ENCODE data around the gene PRSS50. TPM values are rescaled to one million over a fixed set of nuclear protein-coding genes. Genes with fewer than 3 reads are reported as not detected.

The PRSS50 gene
- total RNA-seq, 2 donors from 2014 or later = not detected

GRCh38 chr3:46662771-46663551 lies 54.7 kb downstream of the PRSS50 start:
- H3K36me3 ChIP-seq = no peaks in the 10 kb centered on the region
- no peak overlapping the region for H3K4me3 ChIP-seq
- H3K27ac ChIP-seq = no peak overlapping the region
- intact Hi-C loops (cut with DNase I) = no loop called here
- no peak overlapping the region for H3K9ac ChIP-seq (ENCODE audit: low read depth in 2 of 2, low read length in 2 of 2)
- H3K9me3 ChIP-seq = no peaks in the 10 kb centered on the region
- peak; percentile 36 for DNase-seq
- no peaks in the 10 kb centered on the region for H3K4me1 ChIP-seq
- no peaks in the 10 kb centered on the region for H3K27me3 ChIP-seq
- TF ChIP-seq, protein P1, sequence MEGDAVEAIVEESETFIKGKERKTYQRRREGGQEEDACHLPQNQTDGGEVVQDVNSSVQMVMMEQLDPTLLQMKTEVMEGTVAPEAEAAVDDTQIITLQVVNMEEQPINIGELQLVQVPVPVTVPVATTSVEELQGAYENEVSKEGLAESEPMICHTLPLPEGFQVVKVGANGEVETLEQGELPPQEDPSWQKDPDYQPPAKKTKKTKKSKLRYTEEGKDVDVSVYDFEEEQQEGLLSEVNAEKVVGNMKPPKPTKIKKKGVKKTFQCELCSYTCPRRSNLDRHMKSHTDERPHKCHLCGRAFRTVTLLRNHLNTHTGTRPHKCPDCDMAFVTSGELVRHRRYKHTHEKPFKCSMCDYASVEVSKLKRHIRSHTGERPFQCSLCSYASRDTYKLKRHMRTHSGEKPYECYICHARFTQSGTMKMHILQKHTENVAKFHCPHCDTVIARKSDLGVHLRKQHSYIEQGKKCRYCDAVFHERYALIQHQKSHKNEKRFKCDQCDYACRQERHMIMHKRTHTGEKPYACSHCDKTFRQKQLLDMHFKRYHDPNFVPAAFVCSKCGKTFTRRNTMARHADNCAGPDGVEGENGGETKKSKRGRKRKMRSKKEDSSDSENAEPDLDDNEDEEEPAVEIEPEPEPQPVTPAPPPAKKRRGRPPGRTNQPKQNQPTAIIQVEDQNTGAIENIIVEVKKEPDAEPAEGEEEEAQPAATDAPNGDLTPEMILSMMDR (IDR thresholded peaks at IDR 0.05) = no peak

Other genes starting within 250 kb of the PRSS50 start
- gene RTP3, start 219.9 kb downstream of the PRSS50 start, total RNA-seq = not detected
- gene LRRC2, start 151.6 kb downstream of the PRSS50 start, total RNA-seq = 1 to 10 TPM in 1 of 2 donors, under 1 TPM in 1; 0.44 to 2.0 TPM
- not detected for gene FAM240A, start 105.3 kb downstream of the PRSS50 start, total RNA-seq
- gene ALS2CL, start 24.2 kb downstream of the PRSS50 start, total RNA-seq = 10 to 100 TPM; 21.8 to 40.3 TPM
- gene TMIE, start 16.5 kb downstream of the PRSS50 start, total RNA-seq = under 1 TPM in 1 of 2 donors, not detected in 1; 0.13 TPM
- gene MYL3, start 145.6 kb upstream of the PRSS50 start, total RNA-seq = 1 to 10 TPM in 1 of 2 donors, not detected in 1; 1.7 TPM
- under 1 TPM; 0.69 to 0.86 TPM for gene PTH1R, start 159.9 kb upstream of the PRSS50 start, total RNA-seq

Data from colonic mucosa (tissue), 4 donors.